Neural progenitor cell (in vitro differentiated cells): Measurements from ENCODE around the gene SBF2. TPM values are rescaled to one million over a fixed set of nuclear protein-coding genes. Genes with fewer than 3 reads are reported as not detected.
"Not testable (repeated sequence)": the region's sequence is repeated elsewhere in the genome, so short reads cannot be mapped to it uniquely, and the experiment has no call there.

Experiments
- DNase-seq: peaks from one replicate; pipeline ENCODE4 v3.0.0-alpha.2; 2016; ENCODE audit warnings: low spot score
- H2AFZ ChIP-seq: fragments of 200-600 bp; sonication (generic); replicated peaks from 2 replicates; pipeline ENCODE4 v1.6.1; 2016; ENCODE audit warnings: antibody characterized with exemption
- H3F3A ChIP-seq: fragments of 200-600 bp; sonication (generic); 2 replicates; pipeline ENCODE4 v1.6.1; 2016; ENCODE audit warnings: antibody characterized with exemption, low read depth
- H3K27ac ChIP-seq: fragments of 200-600 bp; sonication (generic); 2 replicates; pipeline ENCODE4 v1.5.1; 2016; ENCODE audit warnings: mild to moderate bottlenecking
- H3K27me3 ChIP-seq: fragments of 200-600 bp; sonication (generic); 2 replicates; pipeline ENCODE4 v1.6.1; 2016; ENCODE audit warnings: mild to moderate bottlenecking, moderate library complexity
- H3K36me3 ChIP-seq: fragments of 200-600 bp; sonication (generic); 2 replicates; pipeline ENCODE4 v1.5.1; 2016
- H3K4me1 ChIP-seq: fragments of 200-600 bp; sonication (generic); 2 replicates; pipeline ENCODE4 v1.6.1; 2016; ENCODE audit warnings: mixed run types
- H3K4me2 ChIP-seq: fragments of 200-600 bp; sonication (generic); 2 replicates; pipeline ENCODE4 v1.6.1; 2016
- H3K4me3 ChIP-seq: fragments of 200-600 bp; sonication (generic); 2 replicates; pipeline ENCODE4 v1.5.1; 2016
- H3K79me2 ChIP-seq: fragments of 200-600 bp; sonication (generic); 2 replicates; pipeline ENCODE4 v1.6.1; 2016; ENCODE audit warnings: low read depth
- H3K9ac ChIP-seq: fragments of 200-600 bp; sonication (generic); 2 replicates; pipeline ENCODE4 v1.6.1; 2016
- H3K9me3 ChIP-seq: fragments of 200-600 bp; sonication (generic); 2 replicates; pipeline ENCODE4 v1.5.1; 2016; ENCODE audit warnings: low read depth
- H4K20me1 ChIP-seq: fragments of 200-600 bp; sonication (generic); 2 replicates; pipeline ENCODE4 v1.6.1; 2016; ENCODE audit warnings: low read depth
- H3K27ac Mint-ChIP-seq: 3 replicates; pipeline ENCODE4 v1.8.0; 2021; ENCODE audit warnings: mixed read lengths
- H3K27me3 Mint-ChIP-seq: 2 replicates; pipeline ENCODE4 v1.8.0; 2022; ENCODE audit warnings: low read depth, mild to moderate bottlenecking, inconsistent platforms, moderate library complexity, mixed read lengths; ENCODE audit not compliant: insufficient read depth
- H3K36me3 Mint-ChIP-seq: 3 replicates; pipeline ENCODE4 v1.8.0; 2021; ENCODE audit warnings: mixed read lengths
- H3K4me1 Mint-ChIP-seq: 3 replicates; pipeline ENCODE4 v1.8.0; 2021; ENCODE audit warnings: mixed read lengths
- H3K4me3 Mint-ChIP-seq: 3 replicates; pipeline ENCODE4 v1.8.0; 2021; ENCODE audit warnings: mild to moderate bottlenecking, moderate library complexity, mixed read lengths
- H3K9me3 Mint-ChIP-seq: 3 replicates; pipeline ENCODE4 v1.8.0; 2020; ENCODE audit warnings: mixed read lengths
- EZH2 ChIP-seq: fragments of 200-600 bp; sonication (generic); IDR thresholded peaks from 2 replicates; pipeline ENCODE4 v1.6.1; 2017; ENCODE audit warnings: antibody characterized with exemption, mild to moderate bottlenecking, moderate library complexity
- EZH2phosphoT487 ChIP-seq: fragments of 200-600 bp; sonication (generic); IDR thresholded peaks from 2 replicates; pipeline ENCODE4 v1.6.1; 2017; ENCODE audit warnings: antibody characterized with exemption
- total RNA-seq: library from RNA; depleted of rRNA; stranded (reverse); fragments of >200 nt; gene quantifications from 2 replicates; pipeline ENCODE4 v1.2.3, GENCODE V29; 2015; ENCODE audit warnings: low replicate concordance
- TF ChIP-seq, protein P1 (sequence below): fragments of 200-600 bp; sonication (generic); IDR thresholded peaks from 2 replicates; pipeline ENCODE4 v1.5.1; 2017; ENCODE audit warnings: antibody characterized with exemption, mild to moderate bottlenecking

SBF2 gene
- total RNA-seq, 1 donor from 2014 or later, result 48.2 TPM

DNA sequence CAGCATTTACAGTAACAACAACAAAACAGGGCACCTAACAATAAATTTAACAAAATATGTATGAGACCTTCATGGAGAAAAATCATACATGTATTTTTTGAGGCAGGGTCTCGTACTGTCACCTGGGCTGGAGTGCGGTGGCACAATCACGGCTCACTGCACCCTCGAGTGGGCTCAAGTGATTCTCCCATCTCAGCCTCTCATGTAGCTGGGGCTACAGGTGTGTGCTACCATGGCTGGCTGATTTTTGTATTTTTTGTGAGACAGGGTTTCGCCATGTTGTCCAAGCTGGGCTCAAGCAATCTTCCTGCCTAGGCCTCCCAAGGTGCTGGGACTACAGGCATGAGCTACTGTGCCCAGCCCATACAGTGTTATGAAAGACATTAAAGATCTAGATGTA is 352.0 kb downstream of the SBF2 start:
- peaks cover 7% of the 10 kb centered on the region for H3K9me3 Mint-ChIP-seq
- H3K4me1 ChIP-seq, result no peaks in the 10 kb centered on the region
- no peaks in the 10 kb centered on the region for H3K27me3 ChIP-seq
- peaks cover 2% of the 10 kb centered on the region for H3K36me3 Mint-ChIP-seq
- H3K4me2 ChIP-seq, result no peak overlapping the region
- H3K4me3 Mint-ChIP-seq, result no peak overlapping the region
- no peaks in the 10 kb centered on the region for H3F3A ChIP-seq
- H3K79me2 ChIP-seq, result no peaks in the 10 kb centered on the region
- peaks cover 2% of the 10 kb centered on the region for H3K27me3 Mint-ChIP-seq
- H3K36me3 ChIP-seq, result no peaks in the 10 kb centered on the region
- no peak overlapping the region for H3K27ac Mint-ChIP-seq
- H2AFZ ChIP-seq, result no peak overlapping the region
- TF ChIP-seq EZH2 (no peak), EZH2phosphoT487 (no peak)
- TF ChIP-seq, protein P1, sequence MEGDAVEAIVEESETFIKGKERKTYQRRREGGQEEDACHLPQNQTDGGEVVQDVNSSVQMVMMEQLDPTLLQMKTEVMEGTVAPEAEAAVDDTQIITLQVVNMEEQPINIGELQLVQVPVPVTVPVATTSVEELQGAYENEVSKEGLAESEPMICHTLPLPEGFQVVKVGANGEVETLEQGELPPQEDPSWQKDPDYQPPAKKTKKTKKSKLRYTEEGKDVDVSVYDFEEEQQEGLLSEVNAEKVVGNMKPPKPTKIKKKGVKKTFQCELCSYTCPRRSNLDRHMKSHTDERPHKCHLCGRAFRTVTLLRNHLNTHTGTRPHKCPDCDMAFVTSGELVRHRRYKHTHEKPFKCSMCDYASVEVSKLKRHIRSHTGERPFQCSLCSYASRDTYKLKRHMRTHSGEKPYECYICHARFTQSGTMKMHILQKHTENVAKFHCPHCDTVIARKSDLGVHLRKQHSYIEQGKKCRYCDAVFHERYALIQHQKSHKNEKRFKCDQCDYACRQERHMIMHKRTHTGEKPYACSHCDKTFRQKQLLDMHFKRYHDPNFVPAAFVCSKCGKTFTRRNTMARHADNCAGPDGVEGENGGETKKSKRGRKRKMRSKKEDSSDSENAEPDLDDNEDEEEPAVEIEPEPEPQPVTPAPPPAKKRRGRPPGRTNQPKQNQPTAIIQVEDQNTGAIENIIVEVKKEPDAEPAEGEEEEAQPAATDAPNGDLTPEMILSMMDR, result no peak
- H3K9ac ChIP-seq, result no peak overlapping the region
- no peaks in the 10 kb centered on the region for H4K20me1 ChIP-seq
- H3K27ac ChIP-seq, result no peak overlapping the region
- H3K9me3 ChIP-seq, result no peaks in the 10 kb centered on the region
- H3K4me1 Mint-ChIP-seq, result no peaks in the 10 kb centered on the region
- DNase-seq, result no peak
- no peak overlapping the region for H3K4me3 ChIP-seq

DNA sequence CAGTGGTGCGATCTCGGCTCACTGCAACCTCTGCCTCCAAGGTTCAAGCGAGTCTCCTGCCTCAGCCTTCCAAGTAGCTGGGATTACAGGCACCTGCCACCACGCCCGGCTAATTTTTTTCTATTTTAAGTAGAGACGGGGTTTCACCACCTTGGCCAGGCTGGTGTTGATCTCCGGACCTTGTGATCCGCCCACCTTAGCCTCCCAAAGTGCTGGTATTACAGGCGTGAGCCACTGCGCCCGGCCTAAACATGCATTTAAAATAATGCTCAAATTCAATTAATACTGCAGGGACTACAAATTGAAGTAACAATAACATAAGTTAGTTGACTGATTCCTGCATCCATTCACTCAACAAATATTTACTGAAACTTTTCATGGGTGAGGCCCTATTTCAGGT is 354.9 kb downstream of the SBF2 start:
- H3K4me3 Mint-ChIP-seq, DNase-seq, H3K27ac ChIP-seq, H3K36me3 ChIP-seq, H3K9me3 ChIP-seq, H2AFZ ChIP-seq, H3K27me3 Mint-ChIP-seq, H4K20me1 ChIP-seq, H3K9ac ChIP-seq, H3K4me3 ChIP-seq, H3K79me2 ChIP-seq, H3K27me3 ChIP-seq, H3F3A ChIP-seq, H3K4me1 ChIP-seq, H3K4me2 ChIP-seq, H3K4me1 Mint-ChIP-seq, H3K27ac Mint-ChIP-seq: not testable (repeated sequence)
- Mint-ChIP-seq H3K36me3 (peaks cover 11% of the 10 kb centered on the region), H3K9me3 (peaks cover 20% of the 10 kb centered on the region)

DNA sequence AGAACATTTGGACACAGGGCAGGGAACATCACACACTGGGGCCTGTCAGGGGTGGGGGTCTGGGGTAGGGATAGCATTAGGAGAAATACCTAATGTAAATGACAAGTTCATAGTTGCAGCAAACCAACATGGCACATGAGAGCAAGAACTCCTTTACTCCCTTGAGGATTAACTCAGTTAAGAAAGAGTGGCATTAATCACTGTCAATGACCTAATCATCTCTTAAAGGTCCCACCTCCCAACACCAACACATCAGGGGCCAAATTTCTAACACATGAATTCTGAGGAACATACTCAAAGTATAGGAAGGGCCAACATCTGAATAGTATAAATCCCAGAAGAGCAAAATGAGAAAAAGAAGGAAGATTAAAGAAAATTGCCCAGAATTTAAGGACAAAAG is 357.3 kb downstream of the SBF2 start:
- Histone ChIP-seq H3K4me2 (no peak overlapping the region), H3K27ac (no peak overlapping the region), H3K36me3 (no peaks in the 10 kb centered on the region), H3K9ac (no peak overlapping the region), H3K79me2 (no peaks in the 10 kb centered on the region), H2AFZ (no peak overlapping the region), H3F3A (no peaks in the 10 kb centered on the region), H3K9me3 (no peaks in the 10 kb centered on the region), H4K20me1 (no peaks in the 10 kb centered on the region), H3K27me3 (no peaks in the 10 kb centered on the region), H3K4me3 (no peak overlapping the region), H3K4me1 (no peaks in the 10 kb centered on the region)
- Mint-ChIP-seq H3K4me3 (no peak overlapping the region), H3K9me3 (peaks cover 29% of the 10 kb centered on the region), H3K27me3 (peaks cover 3% of the 10 kb centered on the region), H3K36me3 (peaks cover 17% of the 10 kb centered on the region), H3K27ac (no peak overlapping the region), H3K4me1 (no peaks in the 10 kb centered on the region)
- no peak for DNase-seq
- no peak for TF ChIP-seq EZH2
- no peak for TF ChIP-seq EZH2phosphoT487
- TF ChIP-seq, protein P1, result no peak

DNA sequence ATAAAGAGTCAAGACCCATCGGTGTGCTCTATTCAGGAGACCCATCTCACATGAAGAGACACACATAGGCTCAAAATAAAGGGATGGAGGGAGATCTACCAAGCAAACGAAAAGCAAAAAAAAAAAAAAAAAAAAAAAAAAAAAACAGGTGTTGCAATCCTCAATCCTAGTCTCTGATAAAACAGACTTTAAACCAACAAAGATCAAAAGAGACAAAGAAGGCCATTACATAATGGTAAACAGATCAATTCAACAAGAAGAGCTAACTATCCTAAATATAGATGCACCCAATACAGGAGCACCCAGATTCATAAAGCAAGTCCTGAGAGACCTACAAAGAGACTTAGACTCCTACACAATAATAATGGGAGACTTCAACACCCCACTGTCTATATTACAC is 361.2 kb downstream of the SBF2 start:
- H3K36me3 ChIP-seq, H3K4me3 ChIP-seq, H2AFZ ChIP-seq, H3K27ac Mint-ChIP-seq, H3K4me3 Mint-ChIP-seq, H3K79me2 ChIP-seq, H3F3A ChIP-seq, H3K27me3 Mint-ChIP-seq, H3K27me3 ChIP-seq, H4K20me1 ChIP-seq, H3K4me1 ChIP-seq, H3K4me1 Mint-ChIP-seq, H3K9me3 ChIP-seq, H3K9ac ChIP-seq, H3K27ac ChIP-seq, DNase-seq, H3K4me2 ChIP-seq: not testable (repeated sequence)
- peaks cover 26% of the 10 kb centered on the region for H3K36me3 Mint-ChIP-seq
- peaks cover 29% of the 10 kb centered on the region for H3K9me3 Mint-ChIP-seq

DNA sequence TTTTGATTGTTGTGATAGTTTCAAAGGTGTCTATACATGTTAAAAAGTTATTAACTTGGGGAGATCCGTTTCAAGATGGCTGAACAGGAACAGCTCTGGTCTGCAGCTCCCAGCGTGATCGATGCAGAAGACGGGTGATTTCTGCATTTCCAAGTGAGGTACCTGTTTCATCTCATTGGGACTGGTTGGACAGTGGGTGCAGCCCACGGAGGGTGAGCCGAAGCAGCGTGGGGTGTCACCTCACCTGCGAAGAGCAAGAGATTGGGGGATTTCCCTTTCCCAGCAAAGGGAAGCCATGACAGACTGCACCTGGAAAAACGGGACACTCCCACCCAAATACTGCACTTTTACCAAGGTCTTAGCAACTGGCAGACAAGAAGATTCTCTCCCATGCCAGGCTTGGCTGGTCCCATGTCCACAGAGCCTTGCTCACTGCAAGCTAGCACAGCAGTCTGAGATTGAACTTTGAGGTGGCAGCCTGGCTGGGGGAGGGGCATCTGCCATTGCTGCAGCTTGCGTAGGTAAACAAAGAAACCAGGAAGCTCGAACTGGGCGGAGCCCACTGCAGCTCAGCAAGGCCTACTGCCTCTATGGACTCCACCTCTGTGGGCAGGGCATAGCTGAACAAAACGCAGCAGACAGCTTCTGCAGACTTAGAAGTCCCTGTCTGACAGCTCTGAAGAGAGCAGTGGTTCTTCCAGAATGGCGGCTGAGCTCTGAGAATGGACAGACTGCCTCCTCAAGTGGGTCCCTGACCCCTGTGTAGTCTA is 363.3 kb downstream of the SBF2 start:
- not testable (repeated sequence) for H3K4me1 Mint-ChIP-seq, H3K9me3 ChIP-seq, H3K27ac ChIP-seq

More for the DNA sequence above, 363.3 kb downstream of the SBF2 start:
- H3F3A ChIP-seq, H3K27me3 ChIP-seq, H3K79me2 ChIP-seq, H3K27me3 Mint-ChIP-seq, DNase-seq, H3K27ac Mint-ChIP-seq, H4K20me1 ChIP-seq, H3K36me3 ChIP-seq, H2AFZ ChIP-seq, H3K4me2 ChIP-seq, H3K9ac ChIP-seq, H3K4me3 Mint-ChIP-seq, H3K4me1 ChIP-seq, H3K4me3 ChIP-seq: not testable (repeated sequence)
- Mint-ChIP-seq H3K36me3 (peaks cover 20% of the 10 kb centered on the region), H3K9me3 (peaks cover 22% of the 10 kb centered on the region)
